ENCODE measurements around the gene WT1. TPM values are rescaled to one million over a fixed set of nuclear protein-coding genes. Genes with fewer than 3 reads are reported as not detected.

Gene WT1
- total RNA-seq, 1 donor from 2014 or later: not detected

- Histone ChIP-seq H4K20me1 (ENCODE audit: low read depth) (no peaks in the 10 kb centered on the region), H3K9ac (no peak overlapping the region), H2AFZ (replicated peaks) (no peak overlapping the region), H3K9me3 (ENCODE audit: low read depth) (no peaks in the 10 kb centered on the region), H3K27me3 (peaks cover 58% of the 10 kb centered on the region), H3F3A (ENCODE audit: low read depth) (no peaks in the 10 kb centered on the region), H3K4me1 (no peaks in the 10 kb centered on the region), H3K36me3 (no peaks in the 10 kb centered on the region), H3K79me2 (ENCODE audit: low read depth) (no peaks in the 10 kb centered on the region), H3K27ac (no peak overlapping the region), H3K4me3 (no peak overlapping the region), H3K4me2 (no peak overlapping the region)
- Mint-ChIP-seq H3K9me3 (no peaks in the 10 kb centered on the region), H3K4me3 (no peak overlapping the region), H3K36me3 (no peaks in the 10 kb centered on the region), H3K27ac (no peak overlapping the region), H3K4me1 (peaks cover 12% of the 10 kb centered on the region), H3K27me3 (ENCODE audit: insufficient read depth, low read depth) (peaks cover 11% of the 10 kb centered on the region)
- no peak for DNase-seq (ENCODE audit: low spot score)
- TF ChIP-seq EZH2 (IDR thresholded peaks at IDR 0.05): no peak
- TF ChIP-seq, protein P1, sequence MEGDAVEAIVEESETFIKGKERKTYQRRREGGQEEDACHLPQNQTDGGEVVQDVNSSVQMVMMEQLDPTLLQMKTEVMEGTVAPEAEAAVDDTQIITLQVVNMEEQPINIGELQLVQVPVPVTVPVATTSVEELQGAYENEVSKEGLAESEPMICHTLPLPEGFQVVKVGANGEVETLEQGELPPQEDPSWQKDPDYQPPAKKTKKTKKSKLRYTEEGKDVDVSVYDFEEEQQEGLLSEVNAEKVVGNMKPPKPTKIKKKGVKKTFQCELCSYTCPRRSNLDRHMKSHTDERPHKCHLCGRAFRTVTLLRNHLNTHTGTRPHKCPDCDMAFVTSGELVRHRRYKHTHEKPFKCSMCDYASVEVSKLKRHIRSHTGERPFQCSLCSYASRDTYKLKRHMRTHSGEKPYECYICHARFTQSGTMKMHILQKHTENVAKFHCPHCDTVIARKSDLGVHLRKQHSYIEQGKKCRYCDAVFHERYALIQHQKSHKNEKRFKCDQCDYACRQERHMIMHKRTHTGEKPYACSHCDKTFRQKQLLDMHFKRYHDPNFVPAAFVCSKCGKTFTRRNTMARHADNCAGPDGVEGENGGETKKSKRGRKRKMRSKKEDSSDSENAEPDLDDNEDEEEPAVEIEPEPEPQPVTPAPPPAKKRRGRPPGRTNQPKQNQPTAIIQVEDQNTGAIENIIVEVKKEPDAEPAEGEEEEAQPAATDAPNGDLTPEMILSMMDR (IDR thresholded peaks at IDR 0.05): no peak
- TF ChIP-seq EZH2phosphoT487 (IDR thresholded peaks at IDR 0.05): no peak
Observed at GRCh38 chr11:32417806-32418205, 17.5 kb downstream of the WT1 start.

DNA sequence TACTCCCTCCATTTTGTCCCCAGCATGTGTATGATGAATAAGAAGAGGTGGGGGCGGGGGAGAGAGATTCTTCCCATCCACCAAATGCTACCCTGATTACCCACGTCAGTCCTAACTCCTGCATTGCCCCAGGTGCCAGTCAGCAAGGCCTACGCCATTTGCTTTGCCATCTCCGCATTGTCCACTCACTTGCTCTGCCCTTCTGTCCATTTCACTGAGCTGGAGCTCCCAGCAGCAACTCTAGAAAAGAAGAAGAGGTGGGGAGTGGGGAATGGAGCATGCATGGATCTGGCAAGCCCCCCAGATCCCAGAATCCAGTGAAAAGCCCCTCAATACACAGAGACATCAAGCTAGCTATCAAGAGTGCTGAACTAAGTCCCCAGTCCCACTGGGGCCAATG is 19.0 kb downstream of the WT1 start:
- no peak for DNase-seq (ENCODE audit: low spot score)
- Histone ChIP-seq H3K4me2 (no peak overlapping the region), H2AFZ (replicated peaks) (no peak overlapping the region), H3K9ac (no peak overlapping the region), H3K27me3 (peaks cover 43% of the 10 kb centered on the region), H3K79me2 (ENCODE audit: low read depth) (no peaks in the 10 kb centered on the region), H3K4me1 (no peaks in the 10 kb centered on the region), H3K9me3 (ENCODE audit: low read depth) (no peaks in the 10 kb centered on the region), H3F3A (ENCODE audit: low read depth) (no peaks in the 10 kb centered on the region), H3K36me3 (no peaks in the 10 kb centered on the region), H3K4me3 (no peak overlapping the region), H4K20me1 (ENCODE audit: low read depth) (no peaks in the 10 kb centered on the region), H3K27ac (no peak overlapping the region)
- Mint-ChIP-seq H3K27ac (no peak overlapping the region), H3K4me1 (peaks cover 12% of the 10 kb centered on the region), H3K27me3 (ENCODE audit: insufficient read depth, low read depth) (peaks cover 7% of the 10 kb centered on the region), H3K4me3 (no peak overlapping the region), H3K9me3 (no peaks in the 10 kb centered on the region), H3K36me3 (no peaks in the 10 kb centered on the region)
- TF ChIP-seq EZH2phosphoT487 (IDR thresholded peaks at IDR 0.05): no peak
- TF ChIP-seq, protein P1 (IDR thresholded peaks at IDR 0.05): no peak
- no peak for TF ChIP-seq EZH2 (IDR thresholded peaks at IDR 0.05)

GRCh38 chr11:32414925-32415324 is 20.4 kb downstream of the WT1 start:
- Histone ChIP-seq H3K79me2 (ENCODE audit: low read depth) (no peaks in the 10 kb centered on the region), H3K36me3 (no peaks in the 10 kb centered on the region), H4K20me1 (ENCODE audit: low read depth) (no peaks in the 10 kb centered on the region), H3K9ac (no peak overlapping the region), H3K4me3 (no peak overlapping the region), H3F3A (ENCODE audit: low read depth) (no peaks in the 10 kb centered on the region), H3K27ac (no peak overlapping the region), H3K9me3 (ENCODE audit: low read depth) (no peaks in the 10 kb centered on the region), H3K27me3 (peaks cover 32% of the 10 kb centered on the region), H3K4me2 (no peak overlapping the region), H3K4me1 (no peaks in the 10 kb centered on the region), H2AFZ (replicated peaks) (no peak overlapping the region)
- Mint-ChIP-seq H3K4me3 (no peak overlapping the region), H3K9me3 (no peaks in the 10 kb centered on the region), H3K27me3 (ENCODE audit: insufficient read depth, low read depth) (peaks cover 4% of the 10 kb centered on the region), H3K36me3 (no peaks in the 10 kb centered on the region), H3K4me1 (peaks cover 12% of the 10 kb centered on the region), H3K27ac (no peak overlapping the region)
- no peak for DNase-seq (ENCODE audit: low spot score)
- TF ChIP-seq EZH2phosphoT487 (IDR thresholded peaks at IDR 0.05): no peak
- TF ChIP-seq, protein P1 (IDR thresholded peaks at IDR 0.05): no peak
- TF ChIP-seq EZH2 (IDR thresholded peaks at IDR 0.05): no peak
